ENCODE measurements around the gene TMOD1. TPM values are rescaled to one million over a fixed set of nuclear protein-coding genes. Genes with fewer than 3 reads are reported as not detected.
A peak's percentile ranks its signal among the peaks of the same experiment; 100 is the strongest.

The TMOD1 gene
- total and polyA plus RNA-seq, 4 donors = 2.4 to 7.9 (median 5.2) TPM

GRCh38 chr9:97623946-97624345, 122.5 kb downstream of the TMOD1 start:
- H3K27ac ChIP-seq (ENCODE audit: low read depth in 1 of 2, low read length in 1 of 2) = peak overlapping the region in 1 of 2 donors; percentile 46
- no peaks in the 10 kb centered on the region for H3K27me3 ChIP-seq (ENCODE audit: control insufficient read depth in 3 of 3, insufficient read depth in 3 of 3, low read length in 2 of 3)
- peaks cover under 1 to 38% (median 17%) of the 10 kb centered on the region in 4 donors for H3K36me3 ChIP-seq (ENCODE audit: control insufficient read depth in 4 of 4, insufficient read depth in 4 of 4, low read length in 4 of 4)
- peaks cover 0 to 13% (median 0%) of the 10 kb centered on the region in 5 donors for H3K4me1 ChIP-seq (ENCODE audit: control insufficient read depth in 5 of 5, insufficient read depth in 5 of 5, low read length in 5 of 5)
- H3K9ac ChIP-seq (ENCODE audit: insufficient read depth in 1 of 2, low read length in 2 of 2) = no peak overlapping the region
- ATAC-seq (ENCODE audit: insufficient read depth, low FRiP score) (no peak), DNase-seq (no peak)
- no peak overlapping the region for H3K4me3 ChIP-seq
- TF ChIP-seq CTCF (IDR thresholded peaks at IDR 0.05; ENCODE audit: control extremely low read depth, extremely low read depth) = no peak
- WGBS, 2 donors = 96 to 97% methylated on average over 1 of the region's 1 CpG
- no peaks in the 10 kb centered on the region for H3K9me3 ChIP-seq (ENCODE audit: control insufficient read depth in 4 of 4, insufficient read depth in 3 of 4, low read length in 3 of 4)

DNA sequence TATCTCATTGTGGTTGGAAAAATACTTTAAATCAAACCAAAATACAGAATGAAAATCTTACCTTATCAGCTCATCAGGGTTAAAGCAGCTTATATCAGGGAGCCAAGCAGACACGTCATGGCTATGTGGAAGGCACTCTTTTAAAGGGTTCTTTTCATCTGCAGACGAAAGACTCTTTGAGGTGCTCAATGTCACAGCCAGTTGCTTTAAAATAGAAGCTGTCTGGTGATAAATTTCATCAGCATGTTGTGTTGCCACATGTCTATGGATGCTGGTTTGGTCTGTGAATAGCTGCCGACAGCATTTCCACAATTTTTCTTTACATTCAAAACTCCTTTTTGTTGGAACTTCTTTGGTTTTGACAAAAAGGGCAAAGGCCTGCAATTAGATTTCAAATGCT, 124.2 kb downstream of the TMOD1 start:
- peaks cover 0 to 18% (median 0%) of the 10 kb centered on the region in 5 donors for H3K4me1 ChIP-seq (ENCODE audit: control insufficient read depth in 5 of 5, insufficient read depth in 5 of 5, low read length in 5 of 5)
- no peaks in the 10 kb centered on the region for H3K9me3 ChIP-seq (ENCODE audit: control insufficient read depth in 4 of 4, insufficient read depth in 3 of 4, low read length in 3 of 4)
- peaks cover 0 to 34% (median 17%) of the 10 kb centered on the region in 4 donors for H3K36me3 ChIP-seq (ENCODE audit: control insufficient read depth in 4 of 4, insufficient read depth in 4 of 4, low read length in 4 of 4)
- TF ChIP-seq CTCF (IDR thresholded peaks at IDR 0.05; ENCODE audit: control extremely low read depth, extremely low read depth) = no peak
- WGBS, 2 donors = 60 to 83% methylated on average over 3 of the region's 3 CpGs
- H3K9ac ChIP-seq (ENCODE audit: insufficient read depth in 1 of 2, low read length in 2 of 2) = no peak overlapping the region
- ATAC-seq (ENCODE audit: insufficient read depth, low FRiP score) = no peak
- DNase-seq = no peak
- H3K27ac ChIP-seq (ENCODE audit: low read depth in 1 of 2, low read length in 1 of 2) = peak overlapping the region in 1 of 2 donors; percentile 24
- no peaks in the 10 kb centered on the region for H3K27me3 ChIP-seq (ENCODE audit: control insufficient read depth in 3 of 3, insufficient read depth in 3 of 3, low read length in 2 of 3)
- no peak overlapping the region for H3K4me3 ChIP-seq

DNA sequence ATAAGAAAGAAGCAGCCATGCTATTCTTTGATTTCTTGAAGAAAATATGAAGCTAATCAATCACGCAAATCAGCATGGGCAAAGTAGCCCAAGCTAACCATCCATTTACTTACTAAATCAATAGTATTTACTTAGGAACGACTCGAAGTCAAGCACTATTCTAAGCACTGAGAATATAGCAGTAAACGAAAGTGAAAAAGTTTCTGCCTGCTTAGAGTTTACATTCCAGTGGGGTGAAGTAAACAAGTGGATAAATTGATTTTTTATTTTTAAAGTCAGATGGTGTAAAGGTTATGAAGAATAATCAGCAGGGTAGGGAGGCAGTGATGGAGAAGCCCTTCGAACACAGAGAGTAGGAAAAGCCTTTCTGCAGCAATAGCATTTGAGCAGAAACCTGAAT, 126.2 kb downstream of the TMOD1 start:
- H3K9me3 ChIP-seq (ENCODE audit: control insufficient read depth in 4 of 4, insufficient read depth in 3 of 4, low read length in 3 of 4) = no peaks in the 10 kb centered on the region
- TF ChIP-seq CTCF (IDR thresholded peaks at IDR 0.05; ENCODE audit: control extremely low read depth, extremely low read depth) = no peak
- H3K4me3 ChIP-seq = no peak overlapping the region
- 47 to 69% methylated on average over 5 of the region's 5 CpGs for WGBS, 2 donors
- no peak for ATAC-seq (ENCODE audit: insufficient read depth, low FRiP score)
- H3K27ac ChIP-seq (ENCODE audit: low read depth in 1 of 2, low read length in 1 of 2) = peak overlapping the region in 1 of 2 donors; percentile 5
- no peak overlapping the region for H3K9ac ChIP-seq (ENCODE audit: insufficient read depth in 1 of 2, low read length in 2 of 2)
- peaks cover 0 to 24% (median 10%) of the 10 kb centered on the region in 4 donors for H3K36me3 ChIP-seq (ENCODE audit: control insufficient read depth in 4 of 4, insufficient read depth in 4 of 4, low read length in 4 of 4)
- peaks cover 0 to 26% (median 7%) of the 10 kb centered on the region in 5 donors for H3K4me1 ChIP-seq (ENCODE audit: control insufficient read depth in 5 of 5, insufficient read depth in 5 of 5, low read length in 5 of 5)
- DNase-seq = no peak
- no peaks in the 10 kb centered on the region for H3K27me3 ChIP-seq (ENCODE audit: control insufficient read depth in 3 of 3, insufficient read depth in 3 of 3, low read length in 2 of 3)

DNA sequence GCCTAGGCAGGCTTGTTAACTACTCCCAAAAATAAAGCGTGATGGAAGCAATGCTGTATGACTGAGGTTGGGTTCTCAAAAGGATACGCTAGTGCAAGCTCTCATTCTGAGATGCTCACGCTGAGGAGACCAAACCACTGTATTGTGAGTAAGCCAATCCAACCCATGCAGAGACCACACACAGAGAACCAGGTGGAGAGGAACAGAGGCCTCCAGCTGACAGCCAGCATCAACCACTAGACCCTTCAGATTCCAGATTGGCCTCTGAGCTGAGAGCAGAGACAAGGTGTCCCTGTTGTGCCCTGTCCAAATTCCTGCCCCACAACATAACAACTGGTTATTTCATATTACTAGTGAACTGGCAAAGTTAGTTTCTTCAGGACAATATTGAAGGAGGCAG, 127.2 kb downstream of the TMOD1 start:
- Histone ChIP-seq H3K27ac (ENCODE audit: low read depth in 1 of 2, low read length in 1 of 2) (peak overlapping the region in 1 of 2 donors; percentile 39), H3K36me3 (ENCODE audit: control insufficient read depth in 4 of 4, insufficient read depth in 4 of 4, low read length in 4 of 4) (peaks cover 0 to 21% (median 8%) of the 10 kb centered on the region in 4 donors), H3K9me3 (ENCODE audit: control insufficient read depth in 4 of 4, insufficient read depth in 3 of 4, low read length in 3 of 4) (no peaks in the 10 kb centered on the region), H3K27me3 (ENCODE audit: control insufficient read depth in 3 of 3, insufficient read depth in 3 of 3, low read length in 2 of 3) (no peaks in the 10 kb centered on the region), H3K9ac (ENCODE audit: insufficient read depth in 1 of 2, low read length in 2 of 2) (no peak overlapping the region), H3K4me1 (ENCODE audit: control insufficient read depth in 5 of 5, insufficient read depth in 5 of 5, low read length in 5 of 5) (peaks cover 0 to 26% (median 7%) of the 10 kb centered on the region in 5 donors), H3K4me3 (no peak overlapping the region)
- TF ChIP-seq CTCF (IDR thresholded peaks at IDR 0.05; ENCODE audit: control extremely low read depth, extremely low read depth) = no peak
- 96% methylated on average over 3 of the region's 3 CpGs for WGBS, 2 donors
- ATAC-seq (ENCODE audit: insufficient read depth, low FRiP score) (no peak), DNase-seq (no peak)

Measured in lung (tissue), 12 donors.